ENCODE measurements around the gene ABTB1.

The ABTB1 gene

DNA sequence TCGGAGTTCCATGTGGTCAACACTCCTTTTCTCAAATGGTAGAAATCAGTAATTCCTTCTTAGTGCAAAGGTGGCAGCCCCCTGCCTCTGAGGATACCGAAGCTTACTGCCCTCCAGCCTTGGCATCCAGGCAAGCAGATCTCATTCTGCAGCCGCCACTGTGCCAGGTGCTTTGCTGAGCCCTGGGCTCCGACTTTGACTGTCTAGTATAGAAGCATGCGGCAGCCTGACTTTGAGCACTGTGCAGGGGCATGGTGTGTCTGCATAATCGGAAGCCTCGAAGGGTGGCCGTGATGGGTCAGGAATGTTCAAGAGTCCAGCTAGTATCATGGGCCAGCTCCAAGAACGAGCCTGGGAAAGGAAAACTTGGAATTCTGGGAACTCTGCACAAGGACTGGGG lies 39.7 kb downstream of the ABTB1 start:
- TF ChIP-seq SETDB1 (IDR thresholded peaks at IDR 0.05; ENCODE audit: insufficient read length, low read length) (no peak), IKZF3 (tag by site-specific recombination; IDR thresholded peaks at IDR 0.05) (no peak), OVOL3 (tag by site-specific recombination; IDR thresholded peaks at IDR 0.05) (no peak), ZNF311 (tag by site-specific recombination; IDR thresholded peaks at IDR 0.05; ENCODE audit: borderline replicate concordance) (no peak), ZNF350 (tag by site-specific recombination; IDR thresholded peaks at IDR 0.05) (no peak)
- Histone ChIP-seq H3K9me3 (ENCODE audit: control insufficient read depth, insufficient read depth, low read depth, low read length) (no peaks in the 10 kb centered on the region), H3K4me3 (ENCODE audit: low read depth, low read length) (no peak overlapping the region), H3K4me1 (ENCODE audit: control insufficient read depth, insufficient read depth, low read length) (no peaks in the 10 kb centered on the region), H3K36me3 (ENCODE audit: control insufficient read depth in 2 of 2, insufficient read depth in 1 of 2, low read length in 2 of 2) (no peaks in the 10 kb centered on the region), H3K27ac (ENCODE audit: extremely low read depth, low read depth, low read length) (no peak overlapping the region)
- CTCF ChIA-PET, result no interaction called here
- POLR2A ChIA-PET, result no interaction called here

DNA sequence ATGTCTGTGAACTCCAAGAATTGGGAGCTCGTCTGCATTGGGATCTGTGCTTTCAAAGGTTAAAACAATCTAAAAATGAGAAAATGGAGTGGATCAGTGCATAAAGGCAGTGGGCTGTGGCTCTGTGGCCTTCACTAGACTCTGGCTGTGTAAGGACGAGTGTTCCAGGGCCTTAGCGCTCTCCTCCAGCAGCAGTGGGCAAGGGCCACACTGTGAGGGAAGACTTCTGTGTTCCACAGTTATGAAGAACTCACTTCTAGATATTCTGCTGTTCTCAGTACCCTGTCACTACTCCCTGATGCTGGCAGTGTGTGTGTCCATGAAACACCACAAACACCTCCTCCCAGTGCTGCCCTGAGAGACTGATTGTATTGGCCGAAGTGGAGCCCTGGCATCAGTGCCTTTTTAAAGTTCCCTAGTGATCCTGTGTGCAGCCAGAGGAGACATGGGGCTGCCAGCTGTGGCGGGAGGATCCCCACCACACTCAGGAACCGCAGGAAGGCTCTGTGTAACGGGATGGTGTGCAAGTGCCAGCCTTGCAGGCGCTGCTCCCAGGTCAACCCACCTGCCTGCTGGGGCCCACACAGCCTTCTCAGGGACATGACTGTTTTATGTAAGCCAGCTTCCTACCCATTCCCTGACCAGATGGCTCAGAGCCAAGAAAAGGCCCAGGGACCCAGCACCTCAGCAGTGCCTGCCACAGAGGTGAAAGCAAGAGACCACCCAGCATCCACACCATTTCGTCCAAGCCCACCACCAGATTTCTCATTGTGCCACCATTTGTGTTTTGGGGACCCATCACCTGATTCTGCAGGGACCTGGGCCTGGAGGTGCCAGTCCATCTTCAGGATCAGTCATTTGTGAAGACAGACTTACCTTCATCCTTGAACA lies 40.4 kb downstream of the ABTB1 start:
- Histone ChIP-seq H3K27ac (ENCODE audit: extremely low read depth, low read depth, low read length) (no peak overlapping the region), H3K4me3 (ENCODE audit: low read depth, low read length) (no peak overlapping the region), H3K4me1 (ENCODE audit: control insufficient read depth, insufficient read depth, low read length) (no peaks in the 10 kb centered on the region), H3K9me3 (ENCODE audit: control insufficient read depth, insufficient read depth, low read depth, low read length) (no peaks in the 10 kb centered on the region), H3K36me3 (ENCODE audit: control insufficient read depth in 2 of 2, insufficient read depth in 1 of 2, low read length in 2 of 2) (no peaks in the 10 kb centered on the region)
- ChIA-PET CTCF (no interaction called here), POLR2A (no interaction called here)
- TF ChIP-seq, protein P1, sequence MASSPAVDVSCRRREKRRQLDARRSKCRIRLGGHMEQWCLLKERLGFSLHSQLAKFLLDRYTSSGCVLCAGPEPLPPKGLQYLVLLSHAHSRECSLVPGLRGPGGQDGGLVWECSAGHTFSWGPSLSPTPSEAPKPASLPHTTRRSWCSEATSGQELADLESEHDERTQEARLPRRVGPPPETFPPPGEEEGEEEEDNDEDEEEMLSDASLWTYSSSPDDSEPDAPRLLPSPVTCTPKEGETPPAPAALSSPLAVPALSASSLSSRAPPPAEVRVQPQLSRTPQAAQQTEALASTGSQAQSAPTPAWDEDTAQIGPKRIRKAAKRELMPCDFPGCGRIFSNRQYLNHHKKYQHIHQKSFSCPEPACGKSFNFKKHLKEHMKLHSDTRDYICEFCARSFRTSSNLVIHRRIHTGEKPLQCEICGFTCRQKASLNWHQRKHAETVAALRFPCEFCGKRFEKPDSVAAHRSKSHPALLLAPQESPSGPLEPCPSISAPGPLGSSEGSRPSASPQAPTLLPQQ (tag by site-specific recombination; IDR thresholded peaks at IDR 0.05), result peak; percentile 92
- TF ChIP-seq, protein P2, sequence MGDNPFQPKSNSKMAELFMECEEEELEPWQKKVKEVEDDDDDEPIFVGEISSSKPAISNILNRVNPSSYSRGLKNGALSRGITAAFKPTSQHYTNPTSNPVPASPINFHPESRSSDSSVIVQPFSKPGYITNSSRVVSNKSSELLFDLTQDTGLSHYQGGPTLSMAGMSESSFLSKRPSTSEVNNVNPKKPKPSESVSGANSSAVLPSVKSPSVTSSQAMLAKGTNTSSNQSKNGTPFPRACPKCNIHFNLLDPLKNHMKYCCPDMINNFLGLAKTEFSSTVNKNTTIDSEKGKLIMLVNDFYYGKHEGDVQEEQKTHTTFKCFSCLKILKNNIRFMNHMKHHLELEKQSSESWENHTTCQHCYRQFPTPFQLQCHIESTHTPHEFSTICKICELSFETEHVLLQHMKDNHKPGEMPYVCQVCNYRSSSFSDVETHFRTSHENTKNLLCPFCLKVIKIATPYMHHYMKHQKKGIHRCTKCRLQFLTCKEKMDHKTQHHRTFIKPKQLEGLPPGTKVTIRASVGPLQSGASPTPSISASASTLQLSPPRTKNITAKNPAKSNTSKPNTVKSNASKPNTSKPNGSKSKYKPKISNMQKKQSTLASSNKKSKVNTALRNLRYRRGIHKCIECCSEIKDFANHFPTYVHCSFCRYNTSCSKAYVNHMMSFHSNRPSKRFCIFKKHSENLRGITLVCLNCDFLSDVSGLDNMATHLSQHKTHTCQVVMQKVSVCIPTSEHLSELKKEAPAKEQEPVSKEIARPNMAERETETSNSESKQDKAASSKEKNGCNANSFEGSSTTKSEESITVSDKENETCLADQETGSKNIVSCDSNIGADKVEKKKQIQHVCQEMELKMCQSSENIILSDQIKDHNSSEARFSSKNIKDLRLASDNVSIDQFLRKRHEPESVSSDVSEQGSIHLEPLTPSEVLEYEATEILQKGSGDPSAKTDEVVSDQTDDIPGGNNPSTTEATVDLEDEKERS (tag by site-specific recombination; IDR thresholded peaks at IDR 0.05), result no peak
- TF ChIP-seq ZIC2 (tag by site-specific recombination; IDR thresholded peaks at IDR 0.05) (peak; percentile 28; the same call in 1 of the 2 replicates), ZFP69B (tag by site-specific recombination; IDR thresholded peaks at IDR 0.05) (peak; percentile 62; the same call in 1 of the 2 replicates), ZNF341 (tag by site-specific recombination; IDR thresholded peaks at IDR 0.05; ENCODE audit: low read depth) (peak; percentile 64), ZFP3 (tag by site-specific recombination; IDR thresholded peaks at IDR 0.05; ENCODE audit: low read depth) (no peak), ZNF558 (tag by site-specific recombination; IDR thresholded peaks at IDR 0.05) (no peak), ZNF785 (tag by site-specific recombination; IDR thresholded peaks at IDR 0.05) (no peak)

DNA sequence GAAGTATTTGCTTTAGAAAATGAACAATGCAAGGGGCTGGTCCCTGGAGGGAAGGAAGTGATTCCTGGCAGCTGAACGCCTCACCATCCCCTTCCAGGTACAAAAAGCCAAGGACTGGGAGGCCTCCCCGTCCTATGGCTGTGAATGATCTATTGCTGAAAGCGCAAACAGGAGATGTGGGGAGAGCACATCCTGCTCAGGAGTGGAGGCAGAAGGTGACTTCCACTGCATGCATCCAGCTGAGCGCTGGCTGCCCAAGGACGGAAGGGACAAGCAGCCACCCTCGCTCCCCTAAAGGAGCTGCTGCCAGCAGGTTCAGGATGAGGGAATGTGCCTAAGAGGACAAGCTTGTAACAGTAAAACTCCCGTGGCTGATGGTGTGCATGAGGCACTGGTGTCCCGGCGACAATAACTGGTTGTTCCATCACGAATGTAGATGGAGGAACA lies 41.4 kb downstream of the ABTB1 start:
- Histone ChIP-seq H3K4me3 (ENCODE audit: low read depth, low read length) (no peak overlapping the region), H3K27ac (ENCODE audit: extremely low read depth, low read depth, low read length) (no peak overlapping the region), H3K9me3 (ENCODE audit: control insufficient read depth, insufficient read depth, low read depth, low read length) (no peaks in the 10 kb centered on the region), H3K36me3 (ENCODE audit: control insufficient read depth in 2 of 2, insufficient read depth in 1 of 2, low read length in 2 of 2) (no peaks in the 10 kb centered on the region), H3K4me1 (ENCODE audit: control insufficient read depth, insufficient read depth, low read length) (no peaks in the 10 kb centered on the region)
- ChIA-PET CTCF (no interaction called here), POLR2A (no interaction called here)
- no peak for TF ChIP-seq ZNF560 (tag by site-specific recombination; IDR thresholded peaks at IDR 0.05; ENCODE audit: borderline replicate concordance)
- no peak for TF ChIP-seq ZNF341 (tag by site-specific recombination; IDR thresholded peaks at IDR 0.05; ENCODE audit: low read depth)
- TF ChIP-seq ZNF626 (tag by site-specific recombination; IDR thresholded peaks at IDR 0.05), result no peak
- TF ChIP-seq ZNF266 (tag by site-specific recombination; IDR thresholded peaks at IDR 0.05; ENCODE audit: low read depth), result no peak
- TF ChIP-seq ZFP69B (tag by site-specific recombination; IDR thresholded peaks at IDR 0.05), result no peak
- TF ChIP-seq, protein P3, sequence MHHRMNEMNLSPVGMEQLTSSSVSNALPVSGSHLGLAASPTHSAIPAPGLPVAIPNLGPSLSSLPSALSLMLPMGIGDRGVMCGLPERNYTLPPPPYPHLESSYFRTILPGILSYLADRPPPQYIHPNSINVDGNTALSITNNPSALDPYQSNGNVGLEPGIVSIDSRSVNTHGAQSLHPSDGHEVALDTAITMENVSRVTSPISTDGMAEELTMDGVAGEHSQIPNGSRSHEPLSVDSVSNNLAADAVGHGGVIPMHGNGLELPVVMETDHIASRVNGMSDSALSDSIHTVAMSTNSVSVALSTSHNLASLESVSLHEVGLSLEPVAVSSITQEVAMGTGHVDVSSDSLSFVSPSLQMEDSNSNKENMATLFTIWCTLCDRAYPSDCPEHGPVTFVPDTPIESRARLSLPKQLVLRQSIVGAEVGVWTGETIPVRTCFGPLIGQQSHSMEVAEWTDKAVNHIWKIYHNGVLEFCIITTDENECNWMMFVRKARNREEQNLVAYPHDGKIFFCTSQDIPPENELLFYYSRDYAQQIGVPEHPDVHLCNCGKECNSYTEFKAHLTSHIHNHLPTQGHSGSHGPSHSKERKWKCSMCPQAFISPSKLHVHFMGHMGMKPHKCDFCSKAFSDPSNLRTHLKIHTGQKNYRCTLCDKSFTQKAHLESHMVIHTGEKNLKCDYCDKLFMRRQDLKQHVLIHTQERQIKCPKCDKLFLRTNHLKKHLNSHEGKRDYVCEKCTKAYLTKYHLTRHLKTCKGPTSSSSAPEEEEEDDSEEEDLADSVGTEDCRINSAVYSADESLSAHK (tag by site-specific recombination; IDR thresholded peaks at IDR 0.05), result no peak
- TF ChIP-seq, protein P4, sequence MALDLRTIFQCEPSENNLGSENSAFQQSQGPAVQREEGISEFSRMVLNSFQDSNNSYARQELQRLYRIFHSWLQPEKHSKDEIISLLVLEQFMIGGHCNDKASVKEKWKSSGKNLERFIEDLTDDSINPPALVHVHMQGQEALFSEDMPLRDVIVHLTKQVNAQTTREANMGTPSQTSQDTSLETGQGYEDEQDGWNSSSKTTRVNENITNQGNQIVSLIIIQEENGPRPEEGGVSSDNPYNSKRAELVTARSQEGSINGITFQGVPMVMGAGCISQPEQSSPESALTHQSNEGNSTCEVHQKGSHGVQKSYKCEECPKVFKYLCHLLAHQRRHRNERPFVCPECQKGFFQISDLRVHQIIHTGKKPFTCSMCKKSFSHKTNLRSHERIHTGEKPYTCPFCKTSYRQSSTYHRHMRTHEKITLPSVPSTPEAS (tag by site-specific recombination; IDR thresholded peaks at IDR 0.05), result no peak
- TF ChIP-seq ZNF837 (tag by site-specific recombination; IDR thresholded peaks at IDR 0.05), result no peak
- TF ChIP-seq GLI2 (tag by site-specific recombination; IDR thresholded peaks at IDR 0.05; ENCODE audit: borderline replicate concordance, low read depth), result no peak
- TF ChIP-seq, protein P5, sequence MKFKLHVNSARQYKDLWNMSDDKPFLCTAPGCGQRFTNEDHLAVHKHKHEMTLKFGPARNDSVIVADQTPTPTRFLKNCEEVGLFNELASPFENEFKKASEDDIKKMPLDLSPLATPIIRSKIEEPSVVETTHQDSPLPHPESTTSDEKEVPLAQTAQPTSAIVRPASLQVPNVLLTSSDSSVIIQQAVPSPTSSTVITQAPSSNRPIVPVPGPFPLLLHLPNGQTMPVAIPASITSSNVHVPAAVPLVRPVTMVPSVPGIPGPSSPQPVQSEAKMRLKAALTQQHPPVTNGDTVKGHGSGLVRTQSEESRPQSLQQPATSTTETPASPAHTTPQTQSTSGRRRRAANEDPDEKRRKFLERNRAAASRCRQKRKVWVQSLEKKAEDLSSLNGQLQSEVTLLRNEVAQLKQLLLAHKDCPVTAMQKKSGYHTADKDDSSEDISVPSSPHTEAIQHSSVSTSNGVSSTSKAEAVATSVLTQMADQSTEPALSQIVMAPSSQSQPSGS (tag by site-specific recombination; IDR thresholded peaks at IDR 0.05; ENCODE audit: low read depth), result no peak

All from HEK293 (cell line).